Psoas muscle (tissue), 8 donors: ENCODE data around the gene ZBTB7C. TPM values are rescaled to one million over a fixed set of nuclear protein-coding genes. Genes with fewer than 3 reads are reported as not detected.
A peak's percentile ranks its signal among the peaks of the same experiment; 100 is the strongest.

Experiments used
- ATAC-seq, 4 donors: fragments of 200-7000 bp; cut with Tn5 transposase; one replicate each; pipeline ENCODE4 v1.9.1; 2020; ENCODE audit warnings: moderate library complexity in 3 of 4, mild to moderate bottlenecking in 2 of 4
- DNase-seq, 2 donors: peaks; one replicate each; pipeline ENCODE4 v3.0.0-alpha.2; 2020
- H3K27ac ChIP-seq: fragments of 200-600 bp; one replicate; pipeline ENCODE4 v1.8.0; 2022
- H3K27me3 ChIP-seq, 3 donors: fragments of 200-600 bp in 1 of 3; one replicate each; pipeline versions ENCODE4 v1.6.1 to v1.8.0; 2013 to 2022; ENCODE audit warnings: low read length in 2 of 3, mild to moderate bottlenecking in 2 of 3, moderate library complexity in 1 of 3; ENCODE audit not compliant: insufficient read depth in 3 of 3
- H3K36me3 ChIP-seq, 2 donors: fragments of 200-600 bp in 1 of 2; one replicate each; pipeline versions ENCODE4 v1.6.1 to v1.8.0; 2013 to 2022; ENCODE audit warnings: low read depth in 1 of 2, mild to moderate bottlenecking in 1 of 2, moderate library complexity in 1 of 2; ENCODE audit not compliant: insufficient read depth in 1 of 2
- H3K4me1 ChIP-seq: fragments of 200-600 bp; one replicate; pipeline ENCODE4 v1.8.0; 2022
- H3K4me3 ChIP-seq: fragments of 200-600 bp; one replicate; pipeline ENCODE4 v1.8.0; 2022; ENCODE audit warnings: mild to moderate bottlenecking
- H3K9me3 ChIP-seq: fragments of 200-600 bp; one replicate; pipeline ENCODE4 v1.8.0; 2022
- WGBS, 3 donors: extraction: QIAGEN DNeasy Blood & Tissue Kit; methylation state at CpG; one replicate each; pipeline versions ENCODE4 v1.1.6 to v1.1.7; 2013; 5-methylcytosine and 5-hydroxymethylcytosine counted together
- intact Hi-C, 2 donors: fragments of 100-400 bp; cut with DNase I; formaldehyde crosslinking; loops; one replicate each; pipeline versions ENCODE4 v1.11.0 to v1.14.2; 2022
- polyA plus RNA-seq, 3 donors: library from polyadenylated mRNA; stranded (reverse); fragments of 200-250 nt; gene quantifications; one replicate each; pipeline ENCODE4 v1.2.3, GENCODE V29; 2013
- total RNA-seq, 4 donors: library from RNA; stranded (reverse); fragmentation: NEBNext Ultra II Directional in 2 of 4; extraction: Animal tissue kit (Norgen Biotek cat#: 25700) in 2 of 4; gene quantifications; one replicate each; pipeline versions ENCODE4 v1.2.1 to v1.2.4, GENCODE V29; 2021 to 2023
- TF ChIP-seq, protein P1 (sequence below): fragments of 200-600 bp; IDR thresholded peaks from one replicate; pipeline ENCODE4 v1.8.0; 2022; ENCODE audit warnings: antibody characterized with exemption
- donor health status: healthy with polysubstance abuse.
- donor health status: DM: no; HTN: no; CAD: no; lungs with moderate emphysema.
- donor health status: Bipolar disorder and iron deficiency.
- donor health status: healthy.
- donor health status: DM: yes; HTN: yes; CAD: no.
- donor health status: DM: no; HTN: no; CAD: no.
- donor health status: DM: no; HTN: no; CAD: no.
- donor health status: DM: yes; HTN: yes; CAD: no.

ZBTB7C gene
- total and polyA plus RNA-seq, 7 donors: 0.34 to 2.9 (median 0.78) TPM

DNA sequence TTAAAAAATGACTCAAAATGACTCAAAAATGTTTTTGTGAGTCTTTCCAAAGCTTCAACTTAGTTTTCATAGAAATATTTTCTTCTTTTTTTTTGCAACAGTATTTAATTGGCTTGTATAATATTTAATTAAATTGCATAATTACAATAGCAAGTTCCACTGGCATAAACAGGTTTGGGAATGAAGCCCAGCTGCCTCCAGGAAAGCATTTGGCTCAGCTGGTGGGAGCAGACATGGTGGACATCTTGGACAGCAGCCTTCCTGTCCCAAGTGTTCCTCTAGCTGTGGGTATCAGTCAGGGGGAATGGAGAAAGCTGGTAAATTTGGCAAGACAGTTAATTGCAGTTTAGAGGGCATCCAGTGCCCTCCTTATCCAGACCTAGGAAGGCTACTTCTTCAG is 213.4 kb downstream of the ZBTB7C start:
- H3K27me3 ChIP-seq: no peaks in the 10 kb centered on the region

DNA sequence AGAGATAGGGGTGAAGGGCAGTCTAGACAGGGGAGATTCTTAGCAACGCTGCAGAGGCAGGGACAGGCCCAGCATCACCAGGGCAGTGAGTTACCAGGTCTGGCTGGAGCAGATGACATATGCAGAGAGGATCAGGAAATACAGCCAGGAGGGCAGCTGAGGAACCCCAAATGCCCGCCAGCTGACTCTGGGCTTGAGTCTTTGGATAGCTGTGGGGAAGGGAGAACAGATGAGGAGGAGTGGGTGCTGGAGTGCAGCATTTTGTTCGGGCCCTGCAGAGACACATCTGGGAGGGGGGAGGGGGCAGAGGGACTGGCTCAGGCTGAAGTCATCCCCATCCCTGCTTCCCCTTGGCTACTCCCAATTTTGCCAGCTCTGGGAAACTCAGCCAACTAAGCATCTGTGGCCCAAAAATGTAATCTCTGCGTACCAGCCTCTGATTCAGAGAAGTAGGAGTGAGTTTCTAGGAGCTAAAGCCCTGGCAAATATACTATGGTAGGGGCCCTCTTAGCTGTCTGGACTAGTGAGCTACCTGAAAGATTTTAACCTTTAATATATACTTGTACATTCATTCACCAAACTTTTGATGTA is 214.5 kb downstream of the ZBTB7C start:
- no peaks in the 10 kb centered on the region for H3K27me3 ChIP-seq
- 41 to 51% (median 42%) methylated on average over 4 of the region's 4 CpGs for WGBS, 3 donors

More for the DNA sequence above, 213.4 kb downstream of the ZBTB7C start:
- Histone ChIP-seq H3K9me3 (no peaks in the 10 kb centered on the region), H3K4me3 (no peak overlapping the region), H3K4me1 (peaks cover 11% of the 10 kb centered on the region), H3K36me3 (no peaks in the 10 kb centered on the region), H3K27ac (no peak overlapping the region)
- DNase-seq (no peak), ATAC-seq (no peak)
- intact Hi-C loops: no loop called here
- TF ChIP-seq, protein P1, sequence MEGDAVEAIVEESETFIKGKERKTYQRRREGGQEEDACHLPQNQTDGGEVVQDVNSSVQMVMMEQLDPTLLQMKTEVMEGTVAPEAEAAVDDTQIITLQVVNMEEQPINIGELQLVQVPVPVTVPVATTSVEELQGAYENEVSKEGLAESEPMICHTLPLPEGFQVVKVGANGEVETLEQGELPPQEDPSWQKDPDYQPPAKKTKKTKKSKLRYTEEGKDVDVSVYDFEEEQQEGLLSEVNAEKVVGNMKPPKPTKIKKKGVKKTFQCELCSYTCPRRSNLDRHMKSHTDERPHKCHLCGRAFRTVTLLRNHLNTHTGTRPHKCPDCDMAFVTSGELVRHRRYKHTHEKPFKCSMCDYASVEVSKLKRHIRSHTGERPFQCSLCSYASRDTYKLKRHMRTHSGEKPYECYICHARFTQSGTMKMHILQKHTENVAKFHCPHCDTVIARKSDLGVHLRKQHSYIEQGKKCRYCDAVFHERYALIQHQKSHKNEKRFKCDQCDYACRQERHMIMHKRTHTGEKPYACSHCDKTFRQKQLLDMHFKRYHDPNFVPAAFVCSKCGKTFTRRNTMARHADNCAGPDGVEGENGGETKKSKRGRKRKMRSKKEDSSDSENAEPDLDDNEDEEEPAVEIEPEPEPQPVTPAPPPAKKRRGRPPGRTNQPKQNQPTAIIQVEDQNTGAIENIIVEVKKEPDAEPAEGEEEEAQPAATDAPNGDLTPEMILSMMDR: no peak

DNA sequence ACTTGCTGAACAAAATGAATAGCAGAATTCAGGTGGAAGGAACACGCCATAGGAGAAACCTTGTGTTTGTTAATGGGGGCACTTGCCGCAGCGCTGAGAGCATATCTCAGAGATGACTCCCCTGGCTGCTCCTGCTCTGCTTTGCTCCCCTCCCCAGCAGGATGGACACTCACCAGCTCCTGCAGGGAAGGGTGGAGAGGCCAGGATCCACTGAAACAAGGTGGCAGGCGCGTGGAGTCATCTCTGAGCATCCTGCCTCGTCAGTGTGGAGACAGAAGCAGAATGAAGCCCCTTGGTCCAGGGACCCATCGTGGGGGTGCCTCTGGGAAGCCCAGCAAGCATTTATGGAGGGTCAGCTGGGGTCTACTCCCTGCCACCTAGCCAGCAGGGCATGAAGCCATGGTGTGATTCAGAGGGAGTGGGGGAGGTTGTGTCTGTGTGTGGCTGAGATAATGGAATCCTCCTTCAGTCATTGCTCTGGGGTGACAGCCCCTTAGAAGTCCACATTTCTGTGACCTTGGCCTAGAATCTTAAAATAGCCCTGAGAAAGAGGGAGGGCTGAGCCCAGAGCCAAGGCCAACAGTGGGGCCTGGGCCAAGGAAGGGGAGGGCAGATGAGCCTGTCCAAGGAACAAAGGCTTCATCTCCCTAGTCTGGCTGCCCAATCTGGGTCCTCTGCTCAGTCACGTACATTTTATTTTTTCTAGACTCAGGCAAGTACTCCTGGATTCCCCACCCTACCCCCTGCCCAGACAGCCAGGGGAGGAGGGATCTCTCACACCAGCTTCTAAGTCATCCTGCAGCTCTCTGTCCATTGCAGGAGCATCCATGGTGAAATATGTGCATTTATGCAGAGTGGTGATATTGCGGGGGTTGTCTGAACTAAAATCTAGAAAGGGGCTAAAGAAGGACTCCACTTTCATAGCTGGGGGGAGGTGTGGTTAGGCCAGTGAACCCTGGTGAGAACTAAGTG is 215.4 kb downstream of the ZBTB7C start:
- Histone ChIP-seq H3K4me3 (no peak overlapping the region), H3K9me3 (no peaks in the 10 kb centered on the region), H3K36me3 (no peaks in the 10 kb centered on the region), H3K27me3 (no peaks in the 10 kb centered on the region), H3K4me1 (peaks cover 11% of the 10 kb centered on the region), H3K27ac (no peak overlapping the region)
- TF ChIP-seq, protein P1: no peak
- no peak for DNase-seq
- WGBS, 3 donors: 68 to 76% (median 70%) methylated on average over 9 of the region's 9 CpGs
- ATAC-seq: peak; percentile 57 to 78 (median 66)
- intact Hi-C loops: no loop called here

More for the DNA sequence above, 214.5 kb downstream of the ZBTB7C start:
- Histone ChIP-seq H3K27ac (no peak overlapping the region), H3K9me3 (no peaks in the 10 kb centered on the region), H3K36me3 (no peaks in the 10 kb centered on the region), H3K4me1 (peaks cover 11% of the 10 kb centered on the region), H3K4me3 (no peak overlapping the region)
- intact Hi-C loops: no loop called here
- DNase-seq (no peak), ATAC-seq (peak in 1 of 4 donors; percentile 28)
- TF ChIP-seq, protein P1: no peak

DNA sequence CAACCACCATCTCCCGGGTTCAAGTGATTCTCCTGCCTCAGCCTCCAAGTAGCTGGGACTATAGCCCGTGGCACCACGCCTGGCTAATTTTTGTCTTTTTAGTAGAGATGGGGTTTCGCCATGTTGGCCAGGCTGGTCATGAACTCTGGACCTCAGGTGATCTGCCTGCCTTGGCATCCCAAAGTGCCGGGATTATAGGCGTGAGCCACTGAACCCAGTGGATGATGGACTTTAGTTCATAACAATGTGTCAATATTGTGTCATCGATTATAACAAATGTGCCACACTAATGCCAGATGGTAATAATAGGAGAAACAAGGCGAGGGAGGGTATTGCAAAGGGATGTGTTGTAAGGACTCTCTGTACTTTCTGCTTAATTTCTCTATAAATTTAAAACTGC is 216.6 kb downstream of the ZBTB7C start:
- DNase-seq: no peak
- peaks cover 11% of the 10 kb centered on the region for H3K4me1 ChIP-seq
- intact Hi-C loops: no loop called here
- H3K36me3 ChIP-seq: no peaks in the 10 kb centered on the region
- no peak overlapping the region for H3K4me3 ChIP-seq
- no peak for ATAC-seq
- TF ChIP-seq, protein P1: no peak
- no peak overlapping the region for H3K27ac ChIP-seq
- no peaks in the 10 kb centered on the region for H3K9me3 ChIP-seq
- H3K27me3 ChIP-seq: no peaks in the 10 kb centered on the region
- WGBS, 3 donors: 71 to 91% (median 83%) methylated on average over 8 of the region's 8 CpGs
